ENCODE data around the gene CADPS.

Gene CADPS

GRCh38 chr3:62462104-62462762 lies 413.0 kb downstream of the CADPS start:
- in situ Hi-C loops (cut with HindIII; ENCODE audit: low pct_ligation_motif_present, low pct_unique_long_range_greater_than_20kb, low sequenced_read_pairs), result no loop called here
- no peak for DNase-seq

- DNase-seq, result no peak
- in situ Hi-C loops (cut with HindIII; ENCODE audit: low pct_ligation_motif_present, low pct_unique_long_range_greater_than_20kb, low sequenced_read_pairs), result no loop called here
These were observed 420.3 kb downstream of the CADPS start for GRCh38 chr3:62454916-62455315.

- no peak for DNase-seq
- in situ Hi-C loops (cut with HindIII; ENCODE audit: low pct_ligation_motif_present, low pct_unique_long_range_greater_than_20kb, low sequenced_read_pairs), result no loop called here
These were observed 421.8 kb downstream of the CADPS start for GRCh38 chr3:62453448-62453847.

DNA sequence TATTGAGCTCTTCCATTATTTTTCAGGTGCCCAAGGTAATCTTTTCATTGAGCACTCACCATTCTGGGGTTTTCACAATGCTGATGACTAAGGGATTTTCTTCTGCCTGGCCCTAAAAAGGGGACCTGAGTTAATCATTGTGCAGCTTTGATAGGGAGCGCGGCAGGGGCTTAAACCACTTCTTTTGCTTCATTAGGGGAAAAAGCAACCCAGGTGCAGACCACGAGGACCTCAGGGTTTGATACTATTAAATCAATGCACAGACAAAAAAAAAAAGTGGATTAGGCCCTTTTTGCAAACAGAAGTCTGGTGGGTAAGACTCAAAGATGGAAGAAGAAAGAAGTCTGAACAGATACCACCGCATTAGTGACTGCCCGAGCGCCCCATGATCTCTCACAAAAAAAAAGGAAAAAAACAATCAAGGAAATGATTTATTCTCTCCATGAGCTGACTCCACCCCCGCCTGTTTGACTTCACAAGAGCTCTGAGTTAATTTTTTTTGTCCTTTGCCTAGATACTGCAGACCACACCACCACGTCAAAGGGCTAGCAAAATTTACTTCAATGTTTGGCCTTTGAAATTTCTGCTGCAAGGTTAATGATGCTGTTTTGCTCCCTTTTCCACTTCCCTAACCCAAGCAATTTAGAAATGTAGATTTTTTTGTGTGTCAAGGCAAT lies 423.9 kb downstream of the CADPS start:
- in situ Hi-C loops (cut with HindIII; ENCODE audit: low pct_ligation_motif_present, low pct_unique_long_range_greater_than_20kb, low sequenced_read_pairs), result no loop called here
- DNase-seq, result no peak

GRCh38 chr3:62446337-62446940 lies 428.8 kb downstream of the CADPS start:
- no peak for DNase-seq
- in situ Hi-C loops (cut with HindIII; ENCODE audit: low pct_ligation_motif_present, low pct_unique_long_range_greater_than_20kb, low sequenced_read_pairs), result no loop called here

DNA sequence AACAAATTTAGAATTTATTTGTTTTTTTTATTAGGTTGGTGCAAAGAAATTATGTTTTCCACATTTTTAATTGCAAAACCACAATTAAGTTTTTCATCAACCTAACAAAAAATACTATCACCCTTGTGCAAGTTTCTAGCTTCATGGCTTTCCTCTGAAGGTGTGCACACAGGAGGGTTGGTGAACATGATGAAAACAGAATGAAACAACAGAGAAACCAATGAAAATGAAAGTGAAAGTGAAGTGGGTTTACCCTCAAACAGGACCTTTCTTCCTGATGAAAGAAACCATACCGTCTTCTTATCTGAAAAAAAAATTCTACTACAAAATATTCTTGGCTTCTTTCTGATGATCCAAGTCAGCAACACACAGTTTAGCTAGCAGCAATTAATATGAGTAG lies 429.9 kb downstream of the CADPS start:
- peak; percentile 55 for DNase-seq
- in situ Hi-C loops (cut with HindIII; ENCODE audit: low pct_ligation_motif_present, low pct_unique_long_range_greater_than_20kb, low sequenced_read_pairs), result no loop called here

GRCh38 chr3:62439978-62440377 lies 435.2 kb downstream of the CADPS start:
- in situ Hi-C loops (cut with HindIII; ENCODE audit: low pct_ligation_motif_present, low pct_unique_long_range_greater_than_20kb, low sequenced_read_pairs), result no loop called here
- no peak for DNase-seq

DNA sequence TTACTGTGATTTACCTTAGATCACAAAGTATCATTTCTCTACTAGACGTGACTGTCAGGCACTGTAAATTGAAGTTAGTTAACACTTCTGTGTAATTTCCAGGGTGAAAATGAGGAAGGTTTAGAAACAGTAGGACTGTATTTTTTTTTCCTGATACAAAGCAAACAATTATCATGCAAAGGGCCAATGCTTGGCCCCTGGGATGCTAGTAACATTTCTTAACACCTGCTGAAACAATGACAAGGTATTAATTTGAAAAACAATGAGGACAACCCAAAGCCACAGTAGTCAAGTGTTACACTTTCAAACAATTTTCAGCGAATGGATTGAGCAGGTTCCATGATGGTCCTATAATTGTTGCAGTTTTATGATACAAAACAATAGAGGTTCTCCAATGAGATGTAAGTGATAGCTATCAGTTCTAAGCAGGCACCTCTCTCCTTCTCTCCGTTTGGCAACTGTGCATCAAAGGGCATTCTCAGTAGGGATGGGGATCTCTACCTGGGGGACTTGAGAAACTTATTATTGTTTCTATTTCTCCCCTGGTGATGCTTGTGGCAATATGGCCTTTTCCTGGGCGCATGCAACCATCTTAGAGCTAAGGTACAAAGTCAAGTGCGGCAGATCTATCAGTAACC lies 435.9 kb downstream of the CADPS start:
- in situ Hi-C loops (cut with HindIII; ENCODE audit: low pct_ligation_motif_present, low pct_unique_long_range_greater_than_20kb, low sequenced_read_pairs), result no loop called here
- DNase-seq, result no peak

DNA sequence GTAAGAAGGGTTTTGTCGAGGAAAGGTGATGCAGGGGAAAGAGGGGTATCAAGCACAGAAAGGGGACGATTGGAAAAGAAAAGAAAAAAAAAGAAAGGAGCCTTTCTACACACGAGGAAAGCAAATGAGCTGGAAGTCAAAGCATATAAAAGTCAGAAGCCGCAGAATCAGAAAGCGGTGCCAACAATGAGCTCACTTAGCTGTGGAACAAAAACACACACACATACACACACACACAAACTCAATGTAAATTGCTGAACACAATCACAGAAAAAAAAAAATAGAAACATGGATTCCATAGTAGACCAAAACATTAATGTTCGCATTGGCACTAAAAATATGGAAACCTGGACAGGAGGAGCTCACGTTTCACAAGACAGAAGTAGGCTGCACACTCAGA lies 438.4 kb downstream of the CADPS start:
- in situ Hi-C loops (cut with HindIII; ENCODE audit: low pct_ligation_motif_present, low pct_unique_long_range_greater_than_20kb, low sequenced_read_pairs), result no loop called here
- DNase-seq, result no peak

GRCh38 chr3:62433396-62433795 lies 441.8 kb downstream of the CADPS start:
- no peak for DNase-seq
- in situ Hi-C loops (cut with HindIII; ENCODE audit: low pct_ligation_motif_present, low pct_unique_long_range_greater_than_20kb, low sequenced_read_pairs), result no loop called here

DNA sequence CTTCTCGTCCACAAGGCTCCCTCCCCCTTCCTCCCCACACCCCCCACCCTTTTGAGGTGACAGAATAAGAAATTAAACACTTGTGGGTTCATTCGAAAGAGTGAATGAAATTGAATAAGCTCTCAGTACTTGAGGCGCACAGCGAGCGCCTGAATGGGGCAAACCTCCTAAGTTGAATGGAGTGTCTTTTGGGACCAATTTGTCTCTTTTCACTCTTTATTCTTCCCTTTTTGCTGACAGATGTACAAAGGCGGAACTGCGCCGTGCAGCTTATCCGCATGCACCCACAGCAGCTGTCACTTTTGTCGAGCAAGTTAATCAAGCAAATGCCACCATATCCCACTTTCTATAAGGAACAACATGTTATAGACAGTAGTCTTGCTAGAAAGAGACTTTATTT lies 454.0 kb downstream of the CADPS start:
- no peak for DNase-seq
- in situ Hi-C loops (cut with HindIII; ENCODE audit: low pct_ligation_motif_present, low pct_unique_long_range_greater_than_20kb, low sequenced_read_pairs), result no loop called here

DNA sequence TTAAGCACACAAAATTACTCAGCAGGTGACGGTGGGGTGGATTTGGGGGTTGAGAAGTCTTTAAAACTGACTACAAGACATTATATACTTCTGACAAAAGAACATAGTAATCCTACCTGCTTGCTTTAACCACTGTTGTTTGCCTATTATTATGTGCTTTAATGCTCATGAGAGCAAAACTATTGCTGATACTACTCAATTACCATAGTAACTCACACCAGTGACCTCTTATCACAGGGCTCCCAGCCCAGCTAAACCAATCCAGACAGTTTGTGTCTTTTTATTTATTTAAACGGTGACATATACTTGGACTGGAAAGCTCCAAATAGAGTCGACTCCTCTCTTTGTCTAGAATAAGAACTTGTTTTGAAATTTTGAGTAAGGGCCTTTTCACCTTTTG lies 459.1 kb downstream of the CADPS start:
- in situ Hi-C loops (cut with HindIII; ENCODE audit: low pct_ligation_motif_present, low pct_unique_long_range_greater_than_20kb, low sequenced_read_pairs), result no loop called here
- no peak for DNase-seq

- in situ Hi-C loops (cut with HindIII; ENCODE audit: low pct_ligation_motif_present, low pct_unique_long_range_greater_than_20kb, low sequenced_read_pairs), result no loop called here
- no peak for DNase-seq
These were observed 459.9 kb downstream of the CADPS start for GRCh38 chr3:62415312-62415801.

- no peak for DNase-seq
- in situ Hi-C loops (cut with HindIII; ENCODE audit: low pct_ligation_motif_present, low pct_unique_long_range_greater_than_20kb, low sequenced_read_pairs), result no loop called here
These were observed 460.4 kb downstream of the CADPS start for GRCh38 chr3:62414786-62415185.

DNA sequence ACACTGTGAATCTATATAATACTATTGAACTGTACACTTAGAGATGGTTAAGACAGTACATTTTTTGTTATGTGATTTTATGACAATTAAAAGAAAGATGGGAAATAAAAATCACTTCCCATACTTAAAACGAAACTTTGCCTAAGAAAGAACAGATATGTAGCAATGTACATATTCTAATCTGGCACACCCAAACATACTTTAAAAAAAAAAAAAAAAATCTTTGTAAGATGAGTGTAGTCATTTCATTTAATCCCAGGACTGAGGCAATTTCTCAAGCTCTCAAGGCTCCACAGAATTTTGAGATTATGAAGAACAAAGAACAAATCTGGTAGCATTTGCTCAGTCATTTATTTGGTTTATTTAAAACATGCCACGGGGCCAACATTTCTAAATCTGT lies 461.5 kb downstream of the CADPS start:
- DNase-seq, result no peak
- in situ Hi-C loops (cut with HindIII; ENCODE audit: low pct_ligation_motif_present, low pct_unique_long_range_greater_than_20kb, low sequenced_read_pairs), result no loop called here

- in situ Hi-C loops (cut with HindIII; ENCODE audit: low pct_ligation_motif_present, low pct_unique_long_range_greater_than_20kb, low sequenced_read_pairs), result no loop called here
- no peak for DNase-seq
These were observed 468.3 kb downstream of the CADPS start for GRCh38 chr3:62406945-62407344.

DNA sequence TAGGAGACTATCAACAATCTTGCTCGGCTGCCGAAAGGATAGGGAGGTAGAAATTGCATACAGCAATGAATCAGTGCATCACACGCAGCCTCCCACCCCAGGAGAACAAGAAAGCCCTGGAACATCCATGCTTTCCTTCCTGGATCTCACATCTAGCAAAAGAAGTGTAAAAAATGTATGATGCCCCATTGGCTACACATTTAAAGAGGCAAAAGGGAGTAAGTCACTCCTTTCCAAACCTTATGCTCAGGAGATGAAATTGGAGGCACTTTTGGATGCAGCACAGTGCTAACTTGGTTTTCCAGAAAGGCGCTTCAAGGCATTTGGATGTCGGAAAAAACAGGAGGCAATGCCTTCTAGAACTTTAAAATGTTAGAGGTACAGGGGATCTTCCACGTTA lies 469.6 kb downstream of the CADPS start:
- in situ Hi-C loops (cut with HindIII; ENCODE audit: low pct_ligation_motif_present, low pct_unique_long_range_greater_than_20kb, low sequenced_read_pairs), result no loop called here
- no peak for DNase-seq

- no peak for DNase-seq
- in situ Hi-C loops (cut with HindIII; ENCODE audit: low pct_ligation_motif_present, low pct_unique_long_range_greater_than_20kb, low sequenced_read_pairs), result no loop called here
These were observed 470.1 kb downstream of the CADPS start for GRCh38 chr3:62405135-62405534.

GRCh38 chr3:62404321-62404720 lies 470.9 kb downstream of the CADPS start:
- DNase-seq, result no peak
- in situ Hi-C loops (cut with HindIII; ENCODE audit: low pct_ligation_motif_present, low pct_unique_long_range_greater_than_20kb, low sequenced_read_pairs), result no loop called here

Measured in ACHN (cell line).